ENCODE results near the gene CDC14A.

DNA sequence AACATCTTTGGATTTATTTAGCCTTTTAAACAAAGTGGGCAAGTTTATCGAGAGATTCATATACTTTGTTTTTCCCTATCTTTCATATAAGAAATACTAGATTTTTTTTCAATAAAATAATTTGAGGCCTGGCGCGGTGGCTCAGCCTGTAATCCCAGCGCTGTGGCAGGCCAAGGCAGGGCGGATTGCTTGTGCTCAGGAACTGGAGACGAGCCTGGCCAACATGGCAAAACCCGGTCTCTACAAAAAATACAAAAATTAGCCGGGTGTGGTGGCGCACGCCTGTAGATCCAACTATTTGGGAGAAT lies 1.6 kb upstream of the CDC14A start:
- TF ChIP-seq, protein P1, sequence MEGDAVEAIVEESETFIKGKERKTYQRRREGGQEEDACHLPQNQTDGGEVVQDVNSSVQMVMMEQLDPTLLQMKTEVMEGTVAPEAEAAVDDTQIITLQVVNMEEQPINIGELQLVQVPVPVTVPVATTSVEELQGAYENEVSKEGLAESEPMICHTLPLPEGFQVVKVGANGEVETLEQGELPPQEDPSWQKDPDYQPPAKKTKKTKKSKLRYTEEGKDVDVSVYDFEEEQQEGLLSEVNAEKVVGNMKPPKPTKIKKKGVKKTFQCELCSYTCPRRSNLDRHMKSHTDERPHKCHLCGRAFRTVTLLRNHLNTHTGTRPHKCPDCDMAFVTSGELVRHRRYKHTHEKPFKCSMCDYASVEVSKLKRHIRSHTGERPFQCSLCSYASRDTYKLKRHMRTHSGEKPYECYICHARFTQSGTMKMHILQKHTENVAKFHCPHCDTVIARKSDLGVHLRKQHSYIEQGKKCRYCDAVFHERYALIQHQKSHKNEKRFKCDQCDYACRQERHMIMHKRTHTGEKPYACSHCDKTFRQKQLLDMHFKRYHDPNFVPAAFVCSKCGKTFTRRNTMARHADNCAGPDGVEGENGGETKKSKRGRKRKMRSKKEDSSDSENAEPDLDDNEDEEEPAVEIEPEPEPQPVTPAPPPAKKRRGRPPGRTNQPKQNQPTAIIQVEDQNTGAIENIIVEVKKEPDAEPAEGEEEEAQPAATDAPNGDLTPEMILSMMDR (IDR thresholded peaks at IDR 0.05), result no peak
- no peak for TF ChIP-seq POLR2A (IDR thresholded peaks at IDR 0.05)

All from adrenal gland (tissue), 5 donors.